Measurements from ENCODE around the gene RABGAP1L.
"Not testable (repeated sequence)": the region's sequence is repeated elsewhere in the genome, so short reads cannot be mapped to it uniquely, and the experiment has no call there.

RABGAP1L gene

GRCh38 chr1:174690266-174690665, 530.9 kb downstream of the RABGAP1L start:
- no peak for DNase-seq

GRCh38 chr1:174692313-174692712, 533.0 kb downstream of the RABGAP1L start:
- no peak for DNase-seq

DNA sequence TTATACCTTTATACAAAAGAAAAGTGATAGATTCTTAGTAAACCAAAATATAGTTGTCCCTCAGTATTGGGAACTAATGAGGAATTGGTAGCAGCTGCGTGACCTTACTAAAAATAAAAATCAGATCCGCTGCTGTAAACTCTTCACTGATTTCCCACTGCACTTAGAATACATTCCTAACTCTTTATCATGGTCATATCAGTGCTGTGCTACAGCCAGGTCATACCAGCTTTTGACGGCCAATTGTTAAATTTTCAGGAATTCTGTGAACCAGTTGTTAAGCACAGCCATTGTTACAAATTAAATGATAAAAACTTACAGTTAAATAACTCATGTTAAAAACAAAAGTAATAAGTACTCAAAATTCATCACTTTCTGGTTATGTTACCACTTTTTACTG, 533.8 kb downstream of the RABGAP1L start:
- no peak for DNase-seq

DNA sequence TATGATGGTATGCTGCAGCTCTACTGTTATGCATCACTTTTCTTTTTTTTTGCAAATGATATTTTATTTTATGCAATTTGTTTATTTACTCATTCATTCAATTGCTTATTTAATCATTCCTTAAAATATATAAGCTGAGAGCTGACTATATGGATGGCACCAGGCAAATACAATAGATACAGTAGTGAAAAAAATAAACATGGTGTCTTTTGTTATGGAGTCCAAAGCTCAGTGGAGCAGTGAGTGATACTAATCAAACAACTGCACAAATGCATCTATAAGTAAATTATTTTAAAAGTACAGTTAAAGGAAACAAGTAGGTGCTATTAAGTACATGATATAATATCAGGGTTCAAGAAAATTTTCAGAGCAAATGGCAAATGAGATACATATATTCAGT, 534.2 kb downstream of the RABGAP1L start:
- DNase-seq, result not testable (repeated sequence)

DNA sequence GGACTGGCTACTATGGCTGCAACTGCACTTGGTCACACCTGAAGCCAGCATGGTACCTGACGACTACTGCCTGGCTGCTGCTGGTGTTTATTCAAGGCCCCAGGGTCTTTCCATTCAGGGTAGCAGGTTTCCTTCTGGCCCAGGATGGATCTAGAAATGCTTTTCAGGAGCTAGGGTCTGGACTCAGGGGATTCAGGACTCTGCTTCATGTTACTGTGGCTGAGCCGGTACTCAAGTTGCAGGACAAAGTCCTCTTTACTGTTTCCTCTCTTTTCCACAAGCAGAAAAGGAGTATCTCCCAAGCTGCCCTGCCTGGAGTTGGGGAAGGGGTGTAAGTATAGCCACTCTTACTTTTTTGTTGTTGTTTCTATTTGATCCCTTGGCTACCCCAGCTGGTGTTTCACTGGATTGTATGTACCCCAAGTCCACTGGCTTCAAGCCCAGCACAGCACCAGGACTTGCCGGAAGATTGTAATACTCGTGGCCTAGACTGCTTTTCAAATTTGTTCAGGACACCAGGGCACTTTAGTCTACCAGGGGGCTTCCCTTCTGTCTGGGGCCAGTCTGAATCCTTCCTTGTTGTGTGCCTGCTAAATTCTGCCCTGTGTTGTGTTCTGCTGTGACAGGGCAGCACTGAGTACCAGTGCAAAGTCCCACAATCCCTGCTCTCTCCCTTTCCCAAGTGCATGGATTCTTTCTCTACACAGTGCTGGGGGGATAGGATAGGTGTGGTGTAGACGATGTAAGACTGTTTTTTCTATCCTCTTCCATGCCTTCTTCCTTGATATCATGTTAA, 536.9 kb downstream of the RABGAP1L start:
- no peak for DNase-seq

GRCh38 chr1:174700314-174700713, 541.0 kb downstream of the RABGAP1L start:
- no peak for DNase-seq

DNA sequence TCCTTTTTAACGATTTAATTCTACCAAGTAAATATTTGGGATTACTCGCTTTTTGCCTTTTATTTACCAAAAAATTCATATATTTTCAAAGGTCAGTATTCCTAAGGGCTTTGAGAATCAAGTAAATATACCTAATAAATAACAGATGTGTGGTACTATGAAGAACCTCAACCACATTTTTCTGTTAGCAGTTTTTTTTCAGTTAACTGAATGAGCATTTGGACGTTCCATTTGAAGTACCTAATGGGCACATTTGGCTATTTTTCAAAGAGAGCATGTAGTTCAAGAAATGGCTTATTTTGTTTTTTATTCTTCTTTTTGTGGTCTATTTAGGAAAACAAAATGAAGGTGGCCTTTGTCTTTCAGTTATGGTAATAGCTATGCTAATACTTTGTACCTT, 541.5 kb downstream of the RABGAP1L start:
- no peak for DNase-seq

- DNase-seq, result no peak
Observed at GRCh38 chr1:174701565-174701964, 542.2 kb downstream of the RABGAP1L start.

DNA sequence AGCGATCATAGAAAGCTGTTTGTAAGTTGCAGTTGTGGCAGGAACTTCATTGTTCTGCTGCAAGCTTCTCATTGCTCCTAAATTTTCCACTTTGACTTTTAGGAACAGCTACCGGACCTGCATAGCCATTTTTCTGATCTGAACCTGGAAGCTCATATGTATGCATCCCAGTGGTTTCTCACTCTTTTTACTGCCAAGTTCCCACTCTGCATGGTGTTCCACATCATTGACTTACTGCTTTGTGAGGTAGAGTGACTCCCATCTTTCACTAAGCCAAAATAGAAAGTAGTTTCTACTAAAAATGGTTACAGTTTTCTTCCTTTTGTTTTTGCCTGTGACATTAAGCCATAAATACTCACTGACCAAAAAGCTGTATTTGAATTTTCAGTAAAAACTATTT, 542.7 kb downstream of the RABGAP1L start:
- DNase-seq, result no peak

GRCh38 chr1:174703309-174703708, 544.0 kb downstream of the RABGAP1L start:
- DNase-seq, result no peak

DNA sequence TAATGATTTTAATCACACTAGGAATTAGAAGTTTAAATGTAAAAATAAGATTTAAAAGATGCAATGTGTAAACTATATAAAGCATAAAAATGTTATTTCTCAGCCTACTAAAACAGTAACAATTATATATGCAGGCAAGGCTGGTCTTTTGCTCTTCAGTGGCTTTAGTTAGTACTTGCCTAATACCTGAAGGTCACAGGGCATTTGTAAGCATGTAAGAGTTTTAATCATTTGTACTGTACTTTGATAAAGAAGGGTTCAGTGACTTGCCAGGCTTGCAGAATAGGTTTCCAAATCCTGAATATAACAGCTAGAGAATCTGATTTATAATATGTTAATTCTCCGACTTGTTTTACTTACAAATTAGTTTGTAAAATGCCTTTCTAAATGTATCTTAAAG, 545.0 kb downstream of the RABGAP1L start:
- DNase-seq, result no peak

GRCh38 chr1:174710868-174711845, 551.8 kb downstream of the RABGAP1L start:
- DNase-seq, result no peak

DNA sequence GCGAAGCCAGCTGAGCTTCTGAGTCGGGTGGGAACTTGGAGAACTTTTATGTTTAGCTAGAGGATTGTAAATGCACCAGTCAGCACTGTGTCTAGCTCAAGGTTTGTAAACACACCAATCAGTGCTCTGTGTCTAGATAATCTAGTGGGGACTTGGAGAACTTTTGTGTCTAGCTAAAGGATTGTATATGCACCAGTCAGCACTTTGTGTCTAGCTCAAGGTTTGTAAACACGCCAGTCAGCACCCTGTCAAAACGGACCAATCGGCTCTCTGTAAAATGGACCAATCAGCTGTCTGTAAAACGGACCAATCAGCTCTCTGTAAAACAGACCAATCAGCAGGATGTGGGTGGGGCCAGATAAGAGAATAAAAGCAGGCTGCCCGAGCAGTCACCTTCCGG, 552.5 kb downstream of the RABGAP1L start:
- DNase-seq, result not testable (repeated sequence)

DNA sequence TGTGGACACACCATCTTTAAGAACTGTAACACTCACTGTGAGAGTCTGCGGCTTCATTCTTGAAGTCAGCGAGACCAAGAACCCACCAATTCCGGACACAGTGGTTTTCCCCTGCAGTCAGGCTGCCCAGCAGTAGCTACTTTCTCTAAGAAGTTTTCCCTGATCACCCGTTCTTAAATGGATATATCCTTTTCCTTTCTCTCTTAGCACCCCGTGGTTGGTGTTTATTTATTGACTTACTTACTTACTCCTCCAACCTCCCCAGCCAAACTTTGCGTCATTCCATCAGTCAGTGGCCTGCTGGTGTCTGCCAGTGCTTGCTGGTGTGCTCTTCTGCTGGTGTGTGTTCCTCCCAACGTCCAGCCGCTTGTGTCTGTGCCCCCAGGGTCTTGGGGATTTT, 553.2 kb downstream of the RABGAP1L start:
- DNase-seq, result no peak

GRCh38 chr1:174713796-174714195, 554.5 kb downstream of the RABGAP1L start:
- DNase-seq, result no peak

DNA sequence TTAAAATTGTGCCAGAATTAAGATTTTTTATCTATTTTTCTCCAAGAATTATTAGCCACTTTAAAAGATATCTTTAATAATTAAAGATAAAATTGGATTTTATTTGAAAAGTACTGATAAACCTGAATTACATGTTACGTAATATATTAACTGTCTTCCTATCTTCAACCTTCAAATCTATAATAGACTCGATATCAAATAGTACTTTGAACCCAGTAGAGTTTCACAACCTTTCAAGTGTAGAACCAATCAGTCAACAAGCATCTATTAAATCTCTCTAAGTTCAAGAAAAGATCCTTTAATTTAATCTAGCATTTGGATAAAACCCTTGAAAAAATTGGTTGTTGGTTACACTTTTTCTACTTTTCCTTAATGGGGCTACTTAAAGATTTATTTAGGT, 559.9 kb downstream of the RABGAP1L start:
- no peak for DNase-seq

DNA sequence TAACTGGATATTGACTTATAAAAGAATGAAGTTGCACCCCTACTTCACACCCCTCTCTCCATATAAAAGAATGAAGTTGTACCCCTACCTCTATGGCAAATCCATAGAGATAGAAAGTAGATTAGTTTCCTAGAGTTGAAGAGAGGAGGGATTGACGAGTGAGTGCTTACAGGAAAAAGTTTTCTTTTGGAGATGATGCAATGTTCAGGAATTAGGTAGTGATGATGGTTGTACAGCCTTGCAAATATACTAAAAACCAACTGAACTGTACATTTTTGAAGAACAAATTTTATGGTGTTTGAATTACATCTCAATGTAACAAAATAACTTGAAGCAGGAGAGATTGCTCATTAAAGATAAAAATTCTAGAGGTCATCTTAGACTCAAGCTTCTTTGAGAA, 561.3 kb downstream of the RABGAP1L start:
- no peak for DNase-seq

- no peak for DNase-seq
Observed at GRCh38 chr1:174721246-174721645, 561.9 kb downstream of the RABGAP1L start.

DNA sequence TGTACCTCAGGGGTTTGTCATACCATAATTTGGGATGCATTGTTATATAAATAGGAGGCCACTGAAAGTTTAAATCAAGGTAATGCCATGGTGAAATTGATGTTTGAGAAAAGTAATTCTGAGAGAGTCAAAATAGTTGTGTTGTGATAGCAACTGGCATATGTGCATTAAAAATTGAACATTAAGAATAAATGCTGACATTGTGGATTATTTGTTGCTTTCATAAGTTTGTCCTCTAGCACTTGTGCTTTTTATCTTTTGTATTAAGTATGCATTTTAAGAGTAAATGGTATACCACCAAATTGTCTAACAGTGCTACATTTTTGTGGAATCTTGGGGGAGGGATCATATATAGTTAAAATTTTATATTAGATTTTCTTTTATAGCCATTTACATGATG, 564.5 kb downstream of the RABGAP1L start:
- no peak for DNase-seq

- DNase-seq, result no peak
Observed at GRCh38 chr1:174724219-174724618, 564.9 kb downstream of the RABGAP1L start.

DNA sequence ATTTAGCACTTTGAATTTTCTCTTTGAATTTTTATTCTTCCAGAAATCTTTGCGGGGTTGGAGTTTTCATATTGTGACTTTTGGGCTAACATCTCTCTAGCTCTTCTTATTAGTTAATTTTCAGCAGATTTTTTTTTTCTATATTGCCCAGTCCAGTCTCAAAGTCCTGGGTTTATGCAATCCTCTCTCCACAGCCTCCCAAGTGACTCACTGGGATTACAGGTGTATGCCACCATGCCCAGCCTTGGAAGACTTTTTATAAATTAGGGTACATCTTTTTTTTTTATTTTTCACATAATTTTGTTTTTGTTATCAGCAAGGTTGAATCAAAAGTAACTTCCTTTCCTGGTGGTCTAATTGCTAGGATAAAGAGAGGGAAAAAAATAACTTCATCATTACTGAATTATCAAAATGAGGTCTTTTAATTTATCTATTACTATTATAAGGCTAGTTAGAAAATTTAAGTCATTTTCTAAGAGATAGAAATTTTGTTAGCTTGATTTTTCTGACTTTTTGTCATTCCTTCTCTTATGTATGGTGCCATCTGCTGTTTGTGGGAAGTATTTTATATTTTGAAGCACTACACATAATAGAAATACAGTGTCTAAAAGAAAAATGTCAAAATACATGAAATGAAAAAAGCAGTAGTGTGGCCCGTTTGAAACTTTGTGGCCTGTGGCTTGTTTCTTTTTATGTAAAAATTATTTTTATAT, 567.0 kb downstream of the RABGAP1L start:
- no peak for DNase-seq

GRCh38 chr1:174726880-174727585, 567.7 kb downstream of the RABGAP1L start:
- DNase-seq, result no peak

GRCh38 chr1:174734270-174734669, 575.0 kb downstream of the RABGAP1L start:
- DNase-seq, result no peak

All from NK-92 treated with Interleukin-12 subunit alpha and Interleukin-12 subunit beta, amount 100 ng/mL, for 24 hours (cell line).